H9 (cell line): Measurements from ENCODE around the gene STAB1. TPM values are rescaled to one million over a fixed set of nuclear protein-coding genes. Genes with fewer than 3 reads are reported as not detected.

Experiments
- DNase-seq: peaks from one replicate; pipeline ENCODE4 v3.0.0-alpha.2; 2017
- H2AFZ ChIP-seq: one replicate; pipeline ENCODE4 v1.6.1; 2013; ENCODE audit warnings: mild to moderate bottlenecking, low read length, control low read depth, moderate library complexity
- H2AK5ac ChIP-seq: 2 replicates; pipeline ENCODE4 v1.6.1; 2013; ENCODE audit warnings: low read length, control low read depth, mixed read lengths; ENCODE audit not compliant: insufficient read length
- H2BK120ac ChIP-seq: one replicate; pipeline ENCODE4 v1.6.1; 2013; ENCODE audit warnings: low read depth, mild to moderate bottlenecking, low read length, control low read depth, inconsistent platforms; ENCODE audit not compliant: poor library complexity, severe bottlenecking
- H2BK12ac ChIP-seq: 2 replicates; pipeline ENCODE4 v1.6.1; 2013; ENCODE audit warnings: low read length, control low read depth, mixed read lengths, low read depth; ENCODE audit not compliant: insufficient read length
- H2BK15ac ChIP-seq: 2 replicates; pipeline ENCODE4 v1.6.1; 2013; ENCODE audit warnings: low read depth, low read length, control low read depth
- H2BK20ac ChIP-seq: one replicate; pipeline ENCODE4 v1.6.1; 2013; ENCODE audit warnings: low read depth, mild to moderate bottlenecking, low read length, control low read depth, inconsistent platforms; ENCODE audit not compliant: poor library complexity, severe bottlenecking
- H2BK5ac ChIP-seq: 2 replicates; pipeline ENCODE4 v1.6.1; 2013; ENCODE audit warnings: low read length, control low read depth, mixed read lengths; ENCODE audit not compliant: insufficient read length
- H3K14ac ChIP-seq: 2 replicates; pipeline ENCODE4 v1.6.1; 2013; ENCODE audit warnings: low read length, control low read depth; ENCODE audit not compliant: insufficient read depth
- H3K18ac ChIP-seq: 2 replicates; pipeline ENCODE4 v1.6.1; 2013; ENCODE audit warnings: low read depth, mild to moderate bottlenecking, mixed read lengths, low read length, control low read depth; ENCODE audit not compliant: insufficient read length
- H3K23ac ChIP-seq: 2 replicates; pipeline ENCODE4 v1.6.1; 2013; ENCODE audit warnings: low read length, control low read depth, mixed read lengths, low read depth; ENCODE audit not compliant: insufficient read length
- H3K23me2 ChIP-seq: 2 replicates; pipeline ENCODE4 v1.6.1; 2013; ENCODE audit warnings: low read depth, mild to moderate bottlenecking, mixed read lengths, low read length, control low read depth; ENCODE audit not compliant: insufficient read length, poor library complexity, severe bottlenecking
- H3K27ac ChIP-seq: 2 replicates; pipeline ENCODE4 v1.5.1; 2013; ENCODE audit warnings: low read length, control low read depth, mixed read lengths, low read depth; ENCODE audit not compliant: insufficient read length
- H3K27me3 ChIP-seq: 2 replicates; pipeline ENCODE4 v1.6.1; 2013; ENCODE audit warnings: low read length, control low read depth, inconsistent platforms; ENCODE audit not compliant: insufficient read depth
- H3K4ac ChIP-seq: 2 replicates; pipeline ENCODE4 v1.6.1; 2013; ENCODE audit warnings: low read depth, mild to moderate bottlenecking, control low read depth, inconsistent platforms, low read length, moderate library complexity
- H3K4me1 ChIP-seq: 2 replicates; pipeline ENCODE4 v1.6.1; 2013; ENCODE audit warnings: low read length, control low read depth, inconsistent platforms; ENCODE audit not compliant: insufficient read depth
- H3K4me2 ChIP-seq: 2 replicates; pipeline ENCODE4 v1.6.1; 2013; ENCODE audit warnings: low read length, control low read depth, mixed read lengths; ENCODE audit not compliant: insufficient read length, insufficient read depth
- H3K56ac ChIP-seq: 2 replicates; pipeline ENCODE4 v1.6.1; 2013; ENCODE audit warnings: low read depth, mild to moderate bottlenecking, mixed read lengths, low read length, control low read depth; ENCODE audit not compliant: insufficient read length
- H3K79me1 ChIP-seq: 2 replicates; pipeline ENCODE4 v1.6.1; 2013; ENCODE audit warnings: low read depth, mild to moderate bottlenecking, moderate library complexity, low read length, control low read depth, inconsistent platforms; ENCODE audit not compliant: insufficient read depth, poor library complexity, severe bottlenecking
- H3K79me2 ChIP-seq: 2 replicates; pipeline ENCODE4 v1.6.1; 2013; ENCODE audit warnings: low read length, control low read depth, inconsistent platforms; ENCODE audit not compliant: insufficient read depth
- H3K9ac ChIP-seq: 2 replicates; pipeline ENCODE4 v1.6.1; 2013; ENCODE audit warnings: low read length, control low read depth, mixed read lengths; ENCODE audit not compliant: insufficient read length; ENCODE audit errors: extremely low read depth
- H3K9me3 ChIP-seq: one replicate; pipeline ENCODE4 v1.6.1; 2013; ENCODE audit warnings: low read depth, low read length, inconsistent platforms; ENCODE audit not compliant: control insufficient read depth
- H3T11ph ChIP-seq: one replicate; pipeline ENCODE4 v1.6.1; 2013; ENCODE audit warnings: mild to moderate bottlenecking, low read length, control low read depth, inconsistent platforms
- H4K20me1 ChIP-seq: one replicate; pipeline ENCODE4 v1.6.1; 2013; ENCODE audit not compliant: control insufficient read depth, insufficient read length, insufficient read depth
- H4K5ac ChIP-seq: 2 replicates; pipeline ENCODE4 v1.6.1; 2013; ENCODE audit warnings: low read depth, mild to moderate bottlenecking, mixed read lengths, low read length, control low read depth; ENCODE audit not compliant: insufficient read length
- H4K8ac ChIP-seq: replicated peaks from 2 replicates; pipeline ENCODE4 v1.6.1; 2013; ENCODE audit warnings: low read length, control low read depth, mixed read lengths, low read depth; ENCODE audit not compliant: insufficient read length
- H4K91ac ChIP-seq: 2 replicates; pipeline ENCODE4 v1.6.1; 2013; ENCODE audit warnings: low read depth, mild to moderate bottlenecking, moderate library complexity, mixed read lengths, low read length, control low read depth; ENCODE audit not compliant: insufficient read length
- H3K27ac Mint-ChIP-seq, 3 experiments: 2 replicates in 2 of 3; 3 replicates in 1 of 3; pipeline ENCODE4 v1.8.0; 2020 to 2021; ENCODE audit warnings: mixed read lengths in 3 of 3, mild to moderate bottlenecking in 1 of 3, moderate library complexity in 1 of 3
- H3K27me3 Mint-ChIP-seq: 2 replicates; pipeline ENCODE4 v1.8.0; 2021; ENCODE audit warnings: low read depth, mild to moderate bottlenecking, moderate library complexity, mixed read lengths
- H3K36me3 Mint-ChIP-seq, 3 experiments: 2 replicates in 2 of 3; 3 replicates in 1 of 3; pipeline ENCODE4 v1.8.0; 2020 to 2021; ENCODE audit warnings: low read depth in 3 of 3, mixed read lengths in 3 of 3; ENCODE audit not compliant: insufficient read depth in 1 of 3
- H3K4me1 Mint-ChIP-seq, 2 experiments: 2 replicates each; pipeline ENCODE4 v1.8.0; 2020; ENCODE audit warnings: mixed read lengths in 2 of 2
- H3K4me3 Mint-ChIP-seq, 2 experiments: 2 replicates in 1 of 2; 3 replicates in 1 of 2; pipeline ENCODE4 v1.8.0; 2020 to 2021; ENCODE audit warnings: mild to moderate bottlenecking in 2 of 2, mixed read lengths in 2 of 2, moderate library complexity in 1 of 2
- H3K9me3 Mint-ChIP-seq, 2 experiments: 2 replicates in 1 of 2; 3 replicates in 1 of 2; pipeline ENCODE4 v1.8.0; 2020; ENCODE audit warnings: mild to moderate bottlenecking in 2 of 2, mixed read lengths in 2 of 2, moderate library complexity in 1 of 2
- CTCF ChIP-seq: fragments of 200-600 bp; sonication (generic); conservative IDR thresholded peaks from 3 replicates; pipeline ENCODE4 v1.8.0; 2021; ENCODE audit warnings: antibody characterized with exemption, mild to moderate bottlenecking
- WGBS: extraction: QIAGEN DNeasy Blood & Tissue Kit; methylation state at CpG from one replicate; pipeline ENCODE4 v1.1.7; 2013; ENCODE audit warnings: missing lambda C conversion rate, low lambda C conversion rate, mixed read lengths; ENCODE audit not compliant: insufficient read length; ENCODE audit errors: extremely low coverage; 5-methylcytosine and 5-hydroxymethylcytosine counted together
- total RNA-seq: library from RNA; stranded (reverse); gene quantifications from 2 replicates; pipeline ENCODE4 v1.2.1, GENCODE V29; 2021

The STAB1 gene
- total RNA-seq, 1 experiment from 2014 or later = 1.5 TPM

- H3K27me3 ChIP-seq = no peaks in the 10 kb centered on the region
- peaks cover 51 to 99% (median 92%) of the 10 kb centered on the region in 3 experiments; a peak in 6 of 7 replicates for H3K36me3 Mint-ChIP-seq
Measured at GRCh38 chr3:52479877-52480575, 15.1 kb upstream of the STAB1 start.

More at GRCh38 chr3:52479877-52480575, 15.1 kb upstream of the STAB1 start:
- no peaks in the 10 kb centered on the region for H3K9me3 Mint-ChIP-seq
- no peak overlapping the region for H3K4me2 ChIP-seq
- H3K4me3 Mint-ChIP-seq = no peak overlapping the region
- peak; percentile 18 for DNase-seq
- no peak overlapping the region for H2BK15ac ChIP-seq
- no CpG with 5 or more reads among the region's 16 CpGs for WGBS
- H4K20me1 ChIP-seq = no peaks in the 10 kb centered on the region
- no peaks in the 10 kb centered on the region for H3K9me3 ChIP-seq
- no peak overlapping the region for H3K56ac ChIP-seq
- H3K27me3 Mint-ChIP-seq = no peaks in the 10 kb centered on the region
- H2BK120ac ChIP-seq = no peak overlapping the region
- H4K91ac ChIP-seq = no peak overlapping the region
- H2BK5ac ChIP-seq = no peak overlapping the region
- no peak overlapping the region for H3K4ac ChIP-seq
- H4K5ac ChIP-seq = no peak overlapping the region
- no peak overlapping the region for H3K9ac ChIP-seq
- H3K4me1 Mint-ChIP-seq = no peaks in the 10 kb centered on the region; a peak in 2 of 4 replicates
- H3K4me1 ChIP-seq = no peaks in the 10 kb centered on the region
- TF ChIP-seq CTCF = no peak
- H3K23ac ChIP-seq = no peak overlapping the region
- H2BK12ac ChIP-seq = no peak overlapping the region
- no peak overlapping the region for H3K18ac ChIP-seq
- H3K27ac ChIP-seq = no peak overlapping the region
- H3K14ac ChIP-seq = no peak overlapping the region
- no peak overlapping the region for H2BK20ac ChIP-seq
- H2AK5ac ChIP-seq = no peak overlapping the region
- H4K8ac ChIP-seq = no peak overlapping the region
- H3K79me2 ChIP-seq = no peaks in the 10 kb centered on the region
- no peak overlapping the region for H3K27ac Mint-ChIP-seq
- H2AFZ ChIP-seq = no peak overlapping the region
- H3K79me1 ChIP-seq = no peaks in the 10 kb centered on the region
- H3K23me2 ChIP-seq = no peaks in the 10 kb centered on the region
- H3T11ph ChIP-seq = no peak overlapping the region
